NB4 (cell line): ENCODE measurements around the gene FRMPD4.

ENCODE experiments used
- CTCF ChIP-seq: IDR thresholded peaks from one replicate; pipeline ENCODE4 v1.5.1; 2012; ENCODE audit warnings: low read depth, low read length
- MAX ChIP-seq: IDR thresholded peaks from 2 replicates; pipeline ENCODE4 v1.6.1; 2011; ENCODE audit warnings: low read depth, low read length
- MYC ChIP-seq: IDR thresholded peaks from 2 replicates; pipeline ENCODE4 v1.6.1; 2011; ENCODE audit warnings: low read depth, low read length
- POLR2A ChIP-seq: IDR thresholded peaks from 2 replicates; pipeline ENCODE4 v1.6.1; 2011; ENCODE audit warnings: mild to moderate bottlenecking; ENCODE audit not compliant: insufficient read length; ENCODE audit errors: extremely low read depth

GRCh38 chrX:12229986-12230385, 91.7 kb downstream of the FRMPD4 start:
- no peak for TF ChIP-seq MAX
- no peak for TF ChIP-seq CTCF
- TF ChIP-seq POLR2A, result no peak
- TF ChIP-seq MYC, result no peak
